ENCODE data around the gene RPS27L.

Gene RPS27L

DNA sequence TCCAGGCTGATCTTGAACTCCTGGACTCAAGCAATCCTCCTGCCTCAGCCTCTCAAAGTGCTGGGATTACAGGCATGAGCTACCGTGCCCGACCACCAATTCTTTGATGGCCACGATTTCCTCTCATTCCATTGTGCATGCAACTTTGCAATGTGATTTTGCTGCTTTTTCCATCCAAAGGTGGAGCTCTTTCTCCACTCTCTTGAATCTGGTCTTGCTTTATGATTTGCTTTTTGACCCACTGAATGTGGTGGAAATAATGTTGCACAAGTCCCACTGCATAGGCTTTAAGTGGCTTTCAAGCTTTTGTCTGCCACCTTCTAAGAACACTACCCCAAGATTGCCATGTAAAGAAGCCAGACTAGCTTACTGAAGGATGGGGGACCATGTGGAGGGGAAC, 10.6 kb downstream of the RPS27L start:
- no peaks in the 10 kb centered on the region for H4K20me1 ChIP-seq (ENCODE audit: insufficient read depth, low read length)

DNA sequence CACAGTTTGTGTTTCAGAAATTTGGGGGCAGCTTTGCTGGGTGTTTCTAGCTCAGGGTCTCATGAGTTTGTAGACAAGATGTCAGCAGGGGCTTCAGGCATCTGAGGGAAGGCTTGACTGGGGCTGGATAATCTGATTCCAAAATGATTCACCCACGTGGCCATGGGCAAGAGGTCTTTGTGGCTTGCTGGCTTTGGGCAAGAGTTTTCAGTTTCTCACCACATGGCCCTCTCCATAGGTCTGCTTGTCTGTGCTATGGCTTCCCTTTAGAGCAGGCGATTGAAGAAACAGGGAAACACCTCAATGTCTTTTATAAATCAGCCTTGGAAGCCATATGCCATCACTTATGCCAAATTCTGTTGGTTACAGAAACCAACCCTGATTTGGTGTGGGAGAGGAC, 11.9 kb downstream of the RPS27L start:
- H3K36me3 ChIP-seq (ENCODE audit: insufficient read depth, low read length), result no peaks in the 10 kb centered on the region; the same call in 1 of the 2 replicates
- H4K20me1 ChIP-seq (ENCODE audit: insufficient read depth, low read length), result no peaks in the 10 kb centered on the region
- H3K4me2 ChIP-seq (ENCODE audit: low read length), result no peak overlapping the region
- H3K79me2 ChIP-seq (ENCODE audit: insufficient read depth, low read length), result no peaks in the 10 kb centered on the region
- H3K9me3 ChIP-seq (ENCODE audit: low read length), result no peaks in the 10 kb centered on the region
- no peaks in the 10 kb centered on the region for H3K9me2 ChIP-seq (ENCODE audit: low read depth, low read length)
- no peaks in the 10 kb centered on the region for H3K27me3 ChIP-seq (ENCODE audit: insufficient read depth, low read length)
- no peak overlapping the region for H3K27ac ChIP-seq (ENCODE audit: low read depth, low read length, poor library complexity, severe bottlenecking)
- no peak overlapping the region for H3K9ac ChIP-seq (ENCODE audit: low read length)
- TF ChIP-seq EZH2 (IDR thresholded peaks at IDR 0.05; ENCODE audit: borderline replicate concordance, low read length), result no peak
- TF ChIP-seq, protein P1, sequence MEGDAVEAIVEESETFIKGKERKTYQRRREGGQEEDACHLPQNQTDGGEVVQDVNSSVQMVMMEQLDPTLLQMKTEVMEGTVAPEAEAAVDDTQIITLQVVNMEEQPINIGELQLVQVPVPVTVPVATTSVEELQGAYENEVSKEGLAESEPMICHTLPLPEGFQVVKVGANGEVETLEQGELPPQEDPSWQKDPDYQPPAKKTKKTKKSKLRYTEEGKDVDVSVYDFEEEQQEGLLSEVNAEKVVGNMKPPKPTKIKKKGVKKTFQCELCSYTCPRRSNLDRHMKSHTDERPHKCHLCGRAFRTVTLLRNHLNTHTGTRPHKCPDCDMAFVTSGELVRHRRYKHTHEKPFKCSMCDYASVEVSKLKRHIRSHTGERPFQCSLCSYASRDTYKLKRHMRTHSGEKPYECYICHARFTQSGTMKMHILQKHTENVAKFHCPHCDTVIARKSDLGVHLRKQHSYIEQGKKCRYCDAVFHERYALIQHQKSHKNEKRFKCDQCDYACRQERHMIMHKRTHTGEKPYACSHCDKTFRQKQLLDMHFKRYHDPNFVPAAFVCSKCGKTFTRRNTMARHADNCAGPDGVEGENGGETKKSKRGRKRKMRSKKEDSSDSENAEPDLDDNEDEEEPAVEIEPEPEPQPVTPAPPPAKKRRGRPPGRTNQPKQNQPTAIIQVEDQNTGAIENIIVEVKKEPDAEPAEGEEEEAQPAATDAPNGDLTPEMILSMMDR (IDR thresholded peaks at IDR 0.05; ENCODE audit: low read length), result no peak
- H3K4me3 ChIP-seq (ENCODE audit: low read depth, low read length, poor library complexity, severe bottlenecking), result no peak overlapping the region
- H3K4me1 ChIP-seq (ENCODE audit: insufficient read depth, low read length, severe bottlenecking), result no peaks in the 10 kb centered on the region
- no peak overlapping the region for H2AFZ ChIP-seq (ENCODE audit: low read length)
- H3F3A ChIP-seq (ENCODE audit: insufficient read depth, low read length), result no peaks in the 10 kb centered on the region

More for the DNA sequence above, 10.6 kb downstream of the RPS27L start:
- Histone ChIP-seq H3K9ac (ENCODE audit: low read length) (no peak overlapping the region), H3K4me2 (ENCODE audit: low read length) (no peak overlapping the region), H3K9me2 (ENCODE audit: low read depth, low read length) (no peaks in the 10 kb centered on the region), H3K36me3 (ENCODE audit: insufficient read depth, low read length) (peaks cover 4% of the 10 kb centered on the region), H3K79me2 (ENCODE audit: insufficient read depth, low read length) (no peaks in the 10 kb centered on the region), H3K4me3 (ENCODE audit: low read depth, low read length, poor library complexity, severe bottlenecking) (no peak overlapping the region), H3K9me3 (ENCODE audit: low read length) (no peaks in the 10 kb centered on the region), H3F3A (ENCODE audit: insufficient read depth, low read length) (no peaks in the 10 kb centered on the region), H3K27ac (ENCODE audit: low read depth, low read length, poor library complexity, severe bottlenecking) (no peak overlapping the region), H2AFZ (ENCODE audit: low read length) (no peak overlapping the region), H3K4me1 (ENCODE audit: insufficient read depth, low read length, severe bottlenecking) (no peaks in the 10 kb centered on the region), H3K27me3 (ENCODE audit: insufficient read depth, low read length) (no peaks in the 10 kb centered on the region)
- TF ChIP-seq, protein P1 (IDR thresholded peaks at IDR 0.05; ENCODE audit: low read length), result no peak; the same call in 1 of the 2 replicates
- TF ChIP-seq EZH2 (IDR thresholded peaks at IDR 0.05; ENCODE audit: borderline replicate concordance, low read length), result no peak

DNA sequence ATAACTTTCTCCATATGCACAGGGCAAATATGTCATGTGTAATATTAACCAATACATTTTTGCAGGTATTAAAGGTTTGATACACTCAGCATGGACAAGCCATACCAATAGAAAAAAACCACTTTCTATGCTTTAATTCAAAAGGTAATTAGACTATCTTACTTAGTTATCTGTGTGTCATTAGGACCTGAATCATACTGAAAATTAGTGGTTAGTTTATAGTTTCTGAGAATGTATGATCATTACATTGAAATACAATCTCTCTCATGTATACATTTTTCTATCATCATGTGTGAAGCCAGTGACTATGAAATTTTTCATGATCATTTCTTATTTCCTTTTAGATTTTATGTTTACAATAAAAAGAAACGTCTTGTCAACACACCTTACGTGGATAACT, 16.3 kb downstream of the RPS27L start:
- Histone ChIP-seq H2AFZ (ENCODE audit: low read length) (no peak overlapping the region), H3K27me3 (ENCODE audit: insufficient read depth, low read length) (no peaks in the 10 kb centered on the region), H3K4me1 (ENCODE audit: insufficient read depth, low read length, severe bottlenecking) (no peaks in the 10 kb centered on the region), H3K9me3 (ENCODE audit: low read length) (no peaks in the 10 kb centered on the region), H3K4me3 (ENCODE audit: low read depth, low read length, poor library complexity, severe bottlenecking) (no peak overlapping the region), H3K36me3 (ENCODE audit: insufficient read depth, low read length) (no peaks in the 10 kb centered on the region; the same call in 1 of the 2 replicates), H3K4me2 (ENCODE audit: low read length) (no peak overlapping the region), H3K9ac (ENCODE audit: low read length) (no peak overlapping the region), H3F3A (ENCODE audit: insufficient read depth, low read length) (no peaks in the 10 kb centered on the region), H3K27ac (ENCODE audit: low read depth, low read length, poor library complexity, severe bottlenecking) (no peak overlapping the region), H4K20me1 (ENCODE audit: insufficient read depth, low read length) (no peaks in the 10 kb centered on the region), H3K9me2 (ENCODE audit: low read depth, low read length) (no peaks in the 10 kb centered on the region), H3K79me2 (ENCODE audit: insufficient read depth, low read length) (no peaks in the 10 kb centered on the region)
- no peak for TF ChIP-seq EZH2 (IDR thresholded peaks at IDR 0.05; ENCODE audit: borderline replicate concordance, low read length)
- TF ChIP-seq, protein P1 (IDR thresholded peaks at IDR 0.05; ENCODE audit: low read length), result no peak
